Ammon's horn (tissue), 1 donor: ENCODE data around the gene SH2B3.
"Not testable (repeated sequence)": the region's sequence is repeated elsewhere in the genome, so short reads cannot be mapped to it uniquely, and the experiment has no call there.

Experiments used
- DNase-seq: peaks from one replicate; pipeline ENCODE4 v3.0.0-alpha.2; 2016; ENCODE audit warnings: low spot score

SH2B3 gene

DNA sequence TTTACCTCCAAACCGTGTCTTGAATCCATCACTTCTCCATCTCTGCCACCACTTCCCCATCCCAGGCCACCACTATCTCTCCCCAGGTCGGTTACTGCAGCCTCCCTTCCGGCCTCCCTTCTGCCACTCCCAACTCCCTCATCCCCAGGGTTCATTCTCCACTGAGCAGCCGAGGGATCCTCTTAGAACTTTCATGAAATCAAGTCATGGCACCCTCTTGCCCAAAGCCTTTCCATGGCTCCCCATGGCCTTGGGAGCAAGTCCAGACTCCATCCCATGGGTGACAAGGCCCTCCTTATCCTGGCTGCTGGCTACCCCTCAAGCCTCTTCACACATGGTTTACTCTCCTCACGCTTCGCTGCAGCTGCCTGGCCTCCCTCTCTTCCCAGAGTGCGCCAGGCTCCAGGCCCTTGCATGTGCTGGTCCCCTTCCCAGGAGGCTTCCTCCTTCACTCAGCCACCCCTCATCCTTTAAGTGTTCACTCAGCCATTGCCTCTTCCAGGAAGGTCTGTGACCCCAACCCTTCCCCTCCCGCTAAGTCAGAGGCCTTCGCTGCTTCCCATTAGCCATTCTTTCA, 17.9 kb upstream of the SH2B3 start:
- DNase-seq = no peak

DNA sequence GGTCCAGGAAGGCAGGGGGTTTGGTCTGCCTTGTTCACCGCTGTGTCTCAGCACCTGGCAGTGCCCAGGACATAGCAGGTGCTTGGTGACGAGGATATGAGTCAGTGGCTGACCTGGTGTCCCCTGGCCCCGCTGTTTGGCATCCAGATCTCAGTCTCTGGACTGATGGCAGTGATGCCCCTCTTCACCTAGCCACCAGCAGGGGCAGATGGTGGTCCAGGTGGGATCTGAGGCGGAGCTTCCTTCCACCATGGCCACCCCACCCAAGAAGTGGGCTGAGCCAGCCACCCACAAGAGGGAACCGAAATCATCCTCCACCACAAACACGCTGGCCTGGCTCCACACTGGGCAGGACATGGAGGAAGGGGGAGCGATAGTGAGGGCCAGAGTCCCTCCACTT, 16.1 kb upstream of the SH2B3 start:
- no peak for DNase-seq

DNA sequence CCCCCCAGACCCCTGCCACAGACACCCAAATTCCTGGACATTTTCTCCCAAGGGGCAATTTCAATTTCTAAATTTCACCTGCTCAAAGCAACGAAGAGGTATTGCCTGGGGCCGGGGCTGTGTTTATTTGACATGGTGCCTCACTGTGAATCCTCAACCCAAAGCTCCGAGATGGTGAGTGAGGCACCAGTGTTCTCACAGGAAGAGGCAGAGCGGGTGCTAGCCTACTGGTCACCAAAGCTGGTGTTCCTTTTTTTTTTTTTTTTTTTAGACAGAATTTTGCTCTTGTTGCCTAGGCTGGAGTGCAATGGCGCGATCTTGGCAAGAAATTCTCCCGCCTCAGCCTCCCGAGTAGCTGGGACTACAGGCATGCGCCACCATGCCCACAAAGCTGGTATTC, 14.8 kb upstream of the SH2B3 start:
- DNase-seq = no peak

DNA sequence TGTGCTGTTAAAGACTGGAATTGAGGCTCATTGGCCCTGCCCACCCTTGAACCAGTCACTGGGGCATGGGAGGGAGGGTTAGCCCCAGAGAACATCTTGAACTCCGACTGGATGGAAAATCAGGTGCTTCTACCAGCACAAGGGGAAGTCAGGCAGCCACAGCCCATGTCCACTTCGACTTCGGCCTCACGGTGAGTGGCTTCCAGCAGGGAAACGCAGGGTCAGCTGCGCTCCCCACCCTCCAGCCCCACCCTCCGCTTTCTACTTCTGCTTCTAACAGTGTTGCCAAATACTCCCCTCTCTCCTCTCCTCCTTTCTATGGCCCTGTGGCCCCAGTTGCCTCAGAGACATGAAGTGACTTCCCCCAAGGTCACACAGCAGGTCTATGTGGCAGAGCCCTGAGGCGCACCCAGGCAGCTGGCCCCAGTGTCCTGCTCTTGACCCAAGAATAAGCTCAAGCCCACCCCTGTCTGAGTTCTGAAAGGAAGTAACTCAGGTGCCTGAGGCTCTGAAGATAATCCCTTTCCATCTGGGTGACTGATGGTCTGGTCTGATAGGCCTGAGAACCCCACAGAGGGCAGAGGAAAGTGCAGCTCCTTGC, 11.9 kb upstream of the SH2B3 start:
- DNase-seq = peak; percentile 58

DNA sequence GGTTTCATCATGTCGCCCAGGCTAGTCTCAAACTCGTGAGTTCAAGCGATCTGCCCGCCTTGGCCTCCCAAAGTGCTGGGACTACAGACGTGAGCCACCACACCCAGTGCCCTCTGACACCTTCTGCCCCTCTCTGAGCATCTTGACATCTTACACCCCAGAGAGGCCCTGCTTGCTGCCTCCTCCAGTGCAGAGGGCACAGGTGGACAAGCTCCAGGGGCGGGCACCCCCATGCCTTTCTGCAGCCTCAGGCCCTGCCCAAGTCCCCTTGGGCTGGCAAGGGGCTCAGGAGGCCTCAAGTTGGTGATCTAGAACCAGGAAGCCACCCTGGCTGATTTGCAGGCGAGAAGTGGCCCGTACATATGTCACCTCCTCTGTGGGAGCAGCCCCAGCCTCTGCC, 11.2 kb upstream of the SH2B3 start:
- DNase-seq = no peak

DNA sequence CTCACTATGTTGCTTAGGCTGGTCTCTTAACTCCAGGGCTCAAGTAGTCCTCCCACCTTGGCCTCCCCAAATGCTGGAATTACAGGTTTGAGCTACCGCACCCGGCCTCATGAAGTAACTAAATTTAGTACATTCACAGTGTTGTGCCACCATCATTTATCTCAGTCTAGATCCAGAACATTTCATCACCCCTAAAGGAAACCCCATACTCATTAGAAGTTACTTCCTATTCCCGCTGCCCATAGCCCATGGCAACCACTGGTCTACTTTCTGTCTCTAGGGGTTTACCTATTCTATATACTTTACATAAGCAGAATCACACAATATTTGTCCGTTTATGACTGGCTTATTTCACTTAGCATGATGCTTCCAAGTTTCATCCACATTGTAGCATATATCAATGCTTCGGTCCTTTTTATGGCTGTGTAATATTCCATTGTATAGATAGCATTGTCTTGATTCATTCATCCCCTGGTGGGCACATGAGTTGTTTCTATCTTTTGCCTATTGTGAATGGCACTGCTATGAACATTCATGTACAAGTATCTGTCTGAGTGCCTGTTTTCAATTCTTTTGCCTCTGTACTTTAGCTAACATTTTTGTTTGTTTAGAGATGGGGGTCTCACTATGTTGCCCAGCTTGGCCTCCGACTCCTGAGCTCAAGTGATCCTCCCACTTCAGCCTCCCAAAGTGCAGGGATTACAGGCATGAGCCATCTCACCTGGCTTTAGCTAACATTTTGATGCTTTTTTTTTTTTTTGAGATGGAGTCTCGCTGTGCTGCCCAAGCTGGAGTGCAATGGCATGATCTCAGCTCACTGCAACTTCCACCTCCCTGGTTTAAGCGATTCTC, 10.2 kb upstream of the SH2B3 start:
- DNase-seq = no peak

DNA sequence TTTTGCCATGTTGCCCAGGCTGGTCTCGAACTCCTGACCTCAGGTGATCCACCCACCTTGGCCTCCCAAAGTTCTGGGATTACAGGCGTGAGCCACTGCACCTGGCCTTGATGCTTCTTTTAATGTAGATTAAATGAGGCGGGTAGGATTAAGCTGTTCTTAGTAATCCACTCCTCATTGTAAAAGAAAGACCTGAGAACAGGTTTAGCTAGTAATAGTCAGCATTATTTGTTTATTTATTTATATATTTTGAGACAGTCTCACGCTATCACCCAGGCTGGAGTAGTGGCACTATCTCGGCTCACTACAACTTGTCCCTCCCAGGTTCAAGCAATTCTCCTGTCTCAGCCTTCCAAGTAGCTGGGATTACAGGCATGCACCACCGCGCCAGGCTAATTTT, 9.5 kb upstream of the SH2B3 start:
- not testable (repeated sequence) for DNase-seq

DNA sequence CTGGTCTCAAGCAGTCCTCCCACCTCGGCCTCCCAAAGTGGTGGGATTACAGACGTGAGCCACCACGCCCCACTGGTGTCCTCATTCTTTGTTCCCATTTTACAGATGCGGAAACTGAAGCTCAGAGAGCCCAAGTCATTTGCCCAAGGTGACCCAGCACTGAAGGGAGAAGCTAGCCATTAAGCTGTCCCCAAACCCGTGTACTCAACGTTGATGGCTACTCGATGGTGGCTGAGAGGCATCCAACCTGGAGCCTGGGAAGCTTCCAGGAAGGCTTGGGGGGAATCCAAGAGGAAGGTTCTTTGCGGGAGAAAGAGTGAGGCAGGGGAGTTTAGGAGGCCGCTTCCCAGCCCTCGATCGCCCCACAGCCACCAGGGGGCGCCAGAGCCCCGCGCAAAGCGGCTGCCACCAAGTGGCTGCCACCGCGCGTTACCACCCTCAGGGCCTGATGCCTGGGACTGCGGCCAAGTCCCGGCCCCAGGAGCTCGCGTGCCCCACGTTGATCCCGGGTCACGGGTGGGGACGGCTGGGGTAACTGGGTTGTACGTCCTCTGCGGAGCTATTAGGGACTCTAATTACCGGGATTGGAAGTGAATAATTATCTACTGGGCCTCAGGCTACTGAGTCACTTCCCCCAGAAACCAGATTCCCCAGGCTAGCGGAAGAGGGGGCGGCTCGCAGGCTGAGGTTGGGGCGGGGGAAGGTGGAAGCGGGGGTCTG, 8.8 kb upstream of the SH2B3 start:
- DNase-seq = peak; percentile 87

DNA sequence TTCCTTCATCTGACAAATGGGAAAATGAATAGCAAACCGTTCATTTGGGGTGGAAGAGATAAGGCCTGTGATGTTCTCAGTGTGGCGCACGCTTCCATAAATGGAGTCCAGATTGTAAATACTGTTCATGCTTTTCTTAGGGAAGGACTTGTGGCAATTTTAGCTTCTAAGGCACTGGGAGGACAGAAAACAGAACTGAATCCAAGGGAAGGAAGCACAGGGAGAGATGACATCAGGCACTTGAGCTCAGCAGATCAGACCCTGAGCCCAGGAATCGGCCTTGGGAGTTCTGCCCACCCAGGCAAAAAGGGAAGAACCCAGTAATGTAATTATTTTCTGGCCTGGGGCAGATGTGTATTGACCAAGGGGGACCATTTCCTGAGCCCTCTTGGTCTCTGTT, 7.2 kb upstream of the SH2B3 start:
- DNase-seq = peak; percentile 54

DNA sequence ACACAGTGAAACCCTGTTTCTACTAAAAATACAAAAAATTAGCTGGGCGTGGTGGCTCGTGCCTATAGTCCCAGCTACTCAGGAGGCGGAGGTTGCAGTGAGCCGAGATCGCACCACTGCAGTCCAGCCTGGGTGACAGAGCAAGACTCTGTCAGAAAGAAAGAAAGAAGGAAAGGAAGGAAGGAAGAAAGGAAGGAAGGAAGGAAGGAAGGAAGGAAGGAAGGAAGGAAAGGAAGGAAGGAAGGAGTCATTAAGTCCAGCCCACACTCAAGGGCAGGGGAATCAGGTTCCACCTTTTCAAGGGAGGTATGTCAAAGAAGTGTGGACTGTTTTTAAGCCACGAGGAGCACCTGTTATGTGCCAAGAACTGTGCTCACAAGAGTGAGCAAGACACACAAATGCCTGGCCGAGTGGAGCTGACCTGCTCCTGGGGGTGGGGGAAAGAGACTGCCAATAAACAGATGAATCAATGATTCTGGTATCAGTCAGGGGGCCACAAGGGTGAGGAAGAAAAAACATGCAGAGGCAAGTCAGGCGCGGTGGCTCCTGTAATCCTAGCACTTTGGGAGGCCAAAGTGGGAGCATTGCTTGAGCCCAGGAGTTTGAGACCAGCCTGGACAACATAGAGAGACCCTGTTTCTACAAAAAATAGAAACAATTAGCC, 5.8 kb upstream of the SH2B3 start:
- not testable (repeated sequence) for DNase-seq

DNA sequence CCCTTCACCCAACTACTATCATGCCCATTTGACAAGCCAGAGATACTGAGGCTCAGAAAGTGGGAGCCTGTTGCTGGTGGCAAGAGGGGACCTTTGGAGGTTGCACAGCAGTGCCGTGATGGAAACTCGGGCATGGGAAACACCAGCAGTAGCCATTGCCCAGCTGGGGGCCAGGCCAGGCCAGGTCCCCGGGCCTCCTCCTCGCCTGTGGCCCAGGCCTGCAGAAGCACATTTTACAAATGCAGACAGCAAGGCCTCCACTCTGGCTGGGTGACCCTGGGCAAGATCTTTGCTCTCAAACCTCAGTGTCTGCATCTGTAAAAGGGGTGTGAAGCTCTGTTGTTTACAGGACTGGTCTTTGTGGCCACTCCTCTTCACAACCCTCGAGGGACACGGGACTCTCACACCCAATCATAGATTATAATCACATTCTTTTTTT, 4.5 kb upstream of the SH2B3 start:
- no peak for DNase-seq

DNA sequence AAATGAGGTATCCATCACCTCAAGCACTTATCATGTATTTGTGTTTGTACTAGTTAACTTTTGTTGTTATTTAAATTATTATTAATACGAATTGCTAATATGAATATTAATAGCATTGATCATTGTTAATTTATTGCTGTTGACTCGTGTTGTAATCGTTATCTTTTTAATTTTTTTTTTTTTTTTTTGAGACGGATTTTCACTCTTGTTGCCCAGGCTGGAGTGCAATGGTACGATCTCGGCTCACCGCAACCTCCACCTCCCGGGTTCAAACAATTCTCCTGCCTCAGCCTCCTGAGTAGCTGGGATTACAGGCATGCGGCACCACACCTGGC, 3.3 kb upstream of the SH2B3 start:
- not testable (repeated sequence) for DNase-seq

DNA sequence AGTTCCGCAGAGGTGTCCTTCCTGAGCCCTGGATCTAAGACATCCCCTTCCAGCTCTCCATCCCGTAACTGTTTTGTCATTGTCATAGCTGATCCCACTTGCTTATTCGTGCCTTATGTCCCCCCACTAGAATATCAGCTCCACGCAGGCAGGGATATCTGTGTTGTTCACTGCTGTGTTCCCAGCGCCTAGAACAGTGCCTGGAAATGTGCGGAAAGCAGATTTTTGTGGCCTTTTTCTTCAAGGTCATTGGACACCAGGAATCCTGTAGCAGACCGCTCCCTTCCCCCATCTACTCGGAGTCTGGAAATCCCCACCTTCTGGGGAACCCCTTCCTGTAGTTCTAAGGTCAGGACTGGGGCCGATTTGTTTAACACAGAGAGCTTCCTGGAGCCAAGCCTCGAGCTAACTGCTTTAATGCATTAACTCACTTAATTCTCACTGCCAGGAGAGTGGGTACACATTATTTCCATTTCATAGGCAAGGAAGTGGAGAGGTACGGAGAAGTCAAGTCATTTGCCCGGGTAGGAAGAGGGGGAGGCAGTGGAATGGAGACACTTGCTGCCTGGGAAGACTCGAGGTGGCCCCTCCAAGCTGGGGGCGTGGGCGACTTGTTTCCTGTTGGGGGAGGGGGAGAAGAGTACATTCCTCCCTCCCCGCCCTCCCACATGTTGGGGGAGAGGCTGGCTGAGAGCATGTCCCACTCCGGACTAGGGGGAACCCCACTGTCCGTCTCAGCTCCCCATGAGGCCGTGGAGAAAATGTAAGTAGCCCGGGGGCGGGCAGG, 1.2 kb upstream of the SH2B3 start:
- DNase-seq = no peak

DNA sequence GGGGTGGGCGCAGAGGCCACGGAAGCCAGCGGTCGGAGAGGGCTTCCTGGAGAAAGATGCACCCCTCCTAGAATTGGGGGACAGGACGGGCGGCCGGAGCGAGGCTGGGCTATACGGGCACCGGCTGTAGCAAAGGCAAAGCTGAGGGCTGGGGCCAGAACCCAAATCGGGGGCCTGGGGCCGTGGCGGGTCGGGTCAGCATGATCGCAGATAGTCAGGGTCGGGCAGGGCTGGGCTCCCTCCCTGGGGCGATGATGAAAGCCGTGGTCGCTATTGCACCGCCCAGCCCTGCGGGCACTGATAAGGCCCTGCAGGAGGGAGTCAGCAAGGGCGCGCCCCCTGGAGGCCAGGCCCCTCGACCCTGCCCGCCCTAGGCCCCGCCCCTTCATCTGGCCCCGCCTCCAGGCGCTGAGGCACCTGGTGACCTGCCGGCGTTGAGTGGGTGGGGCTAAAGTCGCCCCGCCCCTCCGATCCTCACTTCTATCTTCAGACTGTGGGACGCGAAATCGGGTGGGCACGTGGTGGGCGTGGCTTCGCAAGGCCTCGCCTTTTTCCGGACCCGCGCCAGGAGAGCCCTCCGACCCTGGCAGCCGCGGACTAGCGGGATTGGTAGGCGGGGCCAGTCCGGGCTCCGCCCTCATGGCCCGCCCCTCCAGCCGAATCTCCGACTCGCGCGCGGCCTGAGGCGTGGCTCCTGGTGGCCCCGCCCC, 419 bp upstream of the SH2B3 start:
- DNase-seq = peak; percentile 93

DNA sequence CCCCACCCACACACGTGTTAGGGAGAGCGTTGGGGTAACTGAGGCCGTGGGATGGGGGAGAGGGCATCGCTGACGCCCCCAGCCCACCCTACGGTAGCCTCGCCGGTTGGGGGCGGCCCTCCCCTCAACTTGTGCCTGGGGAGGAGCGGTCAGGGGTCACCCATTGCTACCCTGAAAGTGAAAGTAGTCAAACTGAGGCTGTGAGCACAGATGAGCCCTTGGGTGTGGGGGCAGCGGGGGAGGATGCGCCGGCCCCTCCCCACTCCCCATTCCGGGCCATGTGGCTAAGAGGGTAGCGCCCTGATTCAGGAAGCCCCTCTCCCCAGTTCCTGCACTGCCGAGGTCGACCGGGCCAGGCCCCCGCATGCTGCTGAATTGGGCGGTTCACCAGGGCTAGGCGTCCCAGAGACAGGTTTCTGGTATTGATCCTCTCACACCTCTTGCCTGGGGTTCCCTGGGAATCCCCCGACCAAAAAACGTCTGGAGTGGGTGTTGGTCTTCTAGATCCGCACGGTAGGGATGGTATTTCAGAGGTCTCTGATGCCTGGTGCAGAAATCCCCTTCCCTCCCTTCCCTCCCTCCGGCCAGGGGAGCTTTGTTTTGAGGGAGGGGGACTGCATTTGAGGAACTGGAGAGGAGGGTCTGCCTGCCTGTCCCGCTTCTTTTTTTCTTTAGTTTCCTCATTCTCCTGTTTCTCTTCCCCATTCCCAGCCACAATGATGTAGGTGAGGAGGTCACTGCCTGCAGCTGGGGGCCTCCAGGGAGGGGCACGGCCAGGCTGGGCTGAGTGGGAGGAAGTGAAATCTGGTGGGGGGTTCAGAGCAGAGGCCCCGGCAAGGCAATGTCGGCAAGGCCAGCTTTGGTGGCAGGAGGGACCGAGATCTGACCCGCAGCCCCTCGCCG, 1.0 kb downstream of the SH2B3 start:
- peak; percentile 75 for DNase-seq

DNA sequence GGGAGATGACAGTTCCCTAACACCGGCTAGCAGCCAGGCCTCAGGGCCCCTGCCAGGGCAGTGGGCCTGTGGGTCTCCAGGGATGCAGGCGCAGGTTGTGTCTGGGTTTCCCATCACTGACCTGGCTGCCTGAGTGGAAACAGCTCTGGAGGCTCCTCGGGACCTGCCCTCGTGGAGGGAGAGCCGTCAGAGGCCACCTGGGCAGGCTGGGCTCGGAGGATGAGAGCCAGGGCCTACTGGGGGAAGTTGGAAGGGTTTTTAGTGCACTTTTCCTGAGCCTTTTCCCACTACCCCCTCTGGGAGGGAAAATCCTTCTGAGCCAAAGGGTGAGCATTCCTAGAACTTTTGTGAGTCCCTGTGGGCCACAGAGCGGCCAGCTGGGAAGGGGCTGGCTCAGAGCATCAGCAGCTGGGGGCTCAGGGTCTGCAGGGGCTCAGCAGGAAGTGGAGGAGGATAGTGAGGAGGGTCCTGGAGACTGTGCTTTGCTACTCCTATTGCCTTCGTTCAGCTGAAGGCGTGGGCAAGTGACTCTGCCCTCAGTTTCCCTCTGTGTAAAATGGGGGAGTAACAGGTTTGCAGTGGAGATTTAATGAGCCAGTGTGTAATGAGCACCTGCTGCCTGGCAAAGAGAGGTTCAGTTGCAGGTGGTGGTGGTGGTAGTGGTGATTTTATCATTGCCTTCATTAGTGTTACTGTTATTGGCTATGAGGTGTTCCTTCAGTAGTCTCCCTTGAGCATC, 1.8 kb downstream of the SH2B3 start:
- DNase-seq = no peak

DNA sequence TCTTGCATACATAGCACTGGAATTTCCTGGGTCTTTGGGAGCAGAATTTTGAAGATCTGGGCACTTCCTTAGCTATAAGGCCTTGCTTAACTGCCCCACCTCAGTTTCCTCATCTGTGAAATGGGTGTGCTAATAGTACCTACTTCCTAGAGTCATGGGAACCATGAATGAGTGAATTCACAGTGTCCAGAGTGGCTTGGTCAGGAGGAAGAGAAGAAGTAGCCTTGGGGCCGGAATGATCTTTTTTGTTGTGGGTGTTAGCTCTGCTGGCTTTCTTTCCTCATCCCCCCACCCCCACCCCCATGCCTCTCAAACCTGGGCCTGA, 2.4 kb downstream of the SH2B3 start:
- no peak for DNase-seq

DNA sequence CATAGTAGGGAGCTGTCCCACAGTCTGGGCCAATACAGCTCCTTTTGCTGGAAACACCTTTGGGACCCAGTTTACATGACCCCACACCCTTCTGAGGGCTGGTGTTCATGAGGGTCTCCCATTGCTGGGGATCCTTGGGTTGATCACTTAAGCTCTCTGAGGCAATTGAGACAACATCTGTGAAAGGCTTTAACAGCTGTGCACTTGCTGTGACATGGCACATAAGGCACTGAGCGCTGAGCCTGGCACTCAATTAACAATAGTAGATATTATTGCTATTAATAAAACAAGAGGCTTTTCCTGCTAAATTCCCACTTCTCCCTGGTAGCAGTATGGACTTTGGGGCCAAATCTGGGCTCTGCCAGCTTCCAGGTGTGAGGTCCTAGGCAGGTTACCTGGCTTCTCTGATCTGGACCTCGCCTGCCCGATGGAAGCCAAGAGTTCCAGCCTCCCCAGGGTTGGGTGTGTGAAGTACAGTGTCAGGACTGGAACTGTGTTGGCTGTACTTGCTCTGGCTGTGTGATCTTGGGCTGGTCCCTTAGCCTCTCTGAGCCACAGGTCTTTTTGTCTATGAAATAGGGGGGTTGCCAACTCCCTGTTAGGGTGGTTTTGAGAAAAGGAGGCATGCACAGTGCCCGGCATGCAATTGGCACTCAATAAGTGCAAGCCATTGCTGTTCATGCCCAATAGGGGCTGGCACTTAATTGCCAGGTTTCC, 3.1 kb downstream of the SH2B3 start:
- DNase-seq = no peak

DNA sequence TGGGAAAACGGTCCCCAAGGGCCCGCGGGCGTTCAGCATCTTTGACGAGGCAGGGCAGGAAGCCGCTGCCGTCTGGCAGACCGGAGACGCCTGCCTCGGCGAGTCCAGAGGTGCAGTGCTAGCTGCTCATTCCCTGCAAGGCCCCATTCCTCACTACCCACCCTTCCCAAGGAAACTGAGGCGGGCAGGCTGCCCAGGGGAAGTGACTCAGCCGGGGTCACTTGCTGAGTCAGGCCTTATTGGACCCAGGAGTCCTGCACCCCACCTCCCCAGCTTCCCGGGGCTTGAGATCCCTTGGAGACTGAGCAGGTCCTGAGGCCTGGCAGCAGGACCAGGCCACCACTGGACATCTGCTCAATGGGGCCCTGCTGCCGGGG, 3.7 kb downstream of the SH2B3 start:
- DNase-seq = no peak
